ENCODE measurements around the gene RNU1-4. TPM values are rescaled to one million over a fixed set of nuclear protein-coding genes. Genes with fewer than 3 reads are reported as not detected.
"Not testable (repeated sequence)": the region's sequence is repeated elsewhere in the genome, so short reads cannot be mapped to it uniquely, and the experiment has no call there.

Gene RNU1-4
- total RNA-seq, 2 donors from 2014 or later = under 0.01 to 15,479 TPM

DNA sequence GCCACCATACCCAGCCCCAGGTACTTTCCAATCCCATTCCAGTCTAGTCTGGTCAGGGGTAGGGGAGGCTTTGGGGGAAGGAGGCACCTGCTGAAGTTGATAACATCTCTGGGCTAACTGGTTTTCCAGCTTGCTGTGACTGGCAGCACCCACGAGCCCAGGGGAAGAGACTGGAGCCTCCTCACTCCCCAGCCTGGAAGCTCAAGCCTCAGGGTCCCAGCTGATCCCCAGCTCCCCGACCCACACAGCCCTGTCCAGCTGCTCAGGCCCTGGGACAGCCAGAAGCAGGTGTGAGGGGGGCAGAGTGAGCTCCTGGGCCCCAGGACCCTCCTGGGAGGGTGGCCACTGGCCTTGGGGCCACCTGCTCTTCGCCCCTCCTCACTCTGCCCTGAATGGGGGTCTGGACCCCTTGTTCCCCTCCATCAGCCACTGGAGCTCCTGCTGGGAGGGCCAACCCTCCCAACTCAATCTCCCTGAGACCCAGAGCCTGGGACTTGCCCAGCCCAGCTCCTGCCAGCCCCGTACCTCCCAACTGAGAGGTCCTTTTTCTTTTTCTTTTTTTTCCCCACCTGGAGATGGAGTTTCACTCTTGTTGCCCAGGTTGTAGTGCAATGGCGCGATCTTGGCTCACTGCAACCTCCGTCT is 23.5 kb upstream of the RNU1-4 start:
- no peak overlapping the region for H3K4me3 ChIP-seq
- peak; percentile 7 for ATAC-seq
- WGBS, 2 donors = 82 to 86% methylated on average over 7 of the region's 7 CpGs
- H3K27ac ChIP-seq = no peak overlapping the region
- peak in 3 of 4 donors; percentile 9 to 36 (median 20) for DNase-seq
- peaks cover 4% of the 10 kb centered on the region for H3K4me1 ChIP-seq
- no peaks in the 10 kb centered on the region for H3K9me3 ChIP-seq
- TF ChIP-seq, protein P1, sequence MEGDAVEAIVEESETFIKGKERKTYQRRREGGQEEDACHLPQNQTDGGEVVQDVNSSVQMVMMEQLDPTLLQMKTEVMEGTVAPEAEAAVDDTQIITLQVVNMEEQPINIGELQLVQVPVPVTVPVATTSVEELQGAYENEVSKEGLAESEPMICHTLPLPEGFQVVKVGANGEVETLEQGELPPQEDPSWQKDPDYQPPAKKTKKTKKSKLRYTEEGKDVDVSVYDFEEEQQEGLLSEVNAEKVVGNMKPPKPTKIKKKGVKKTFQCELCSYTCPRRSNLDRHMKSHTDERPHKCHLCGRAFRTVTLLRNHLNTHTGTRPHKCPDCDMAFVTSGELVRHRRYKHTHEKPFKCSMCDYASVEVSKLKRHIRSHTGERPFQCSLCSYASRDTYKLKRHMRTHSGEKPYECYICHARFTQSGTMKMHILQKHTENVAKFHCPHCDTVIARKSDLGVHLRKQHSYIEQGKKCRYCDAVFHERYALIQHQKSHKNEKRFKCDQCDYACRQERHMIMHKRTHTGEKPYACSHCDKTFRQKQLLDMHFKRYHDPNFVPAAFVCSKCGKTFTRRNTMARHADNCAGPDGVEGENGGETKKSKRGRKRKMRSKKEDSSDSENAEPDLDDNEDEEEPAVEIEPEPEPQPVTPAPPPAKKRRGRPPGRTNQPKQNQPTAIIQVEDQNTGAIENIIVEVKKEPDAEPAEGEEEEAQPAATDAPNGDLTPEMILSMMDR (IDR thresholded peaks at IDR 0.05) = no peak
- no peak for TF ChIP-seq POLR2A (IDR thresholded peaks at IDR 0.05)
- no peaks in the 10 kb centered on the region for H3K36me3 ChIP-seq (replicated peaks in 1 of 2; ENCODE audit: insufficient read depth in 1 of 2, low read depth in 2 of 2)
- H3K27me3 ChIP-seq = no peaks in the 10 kb centered on the region
- intact Hi-C loops (cut with DNase I) = no loop called here

DNA sequence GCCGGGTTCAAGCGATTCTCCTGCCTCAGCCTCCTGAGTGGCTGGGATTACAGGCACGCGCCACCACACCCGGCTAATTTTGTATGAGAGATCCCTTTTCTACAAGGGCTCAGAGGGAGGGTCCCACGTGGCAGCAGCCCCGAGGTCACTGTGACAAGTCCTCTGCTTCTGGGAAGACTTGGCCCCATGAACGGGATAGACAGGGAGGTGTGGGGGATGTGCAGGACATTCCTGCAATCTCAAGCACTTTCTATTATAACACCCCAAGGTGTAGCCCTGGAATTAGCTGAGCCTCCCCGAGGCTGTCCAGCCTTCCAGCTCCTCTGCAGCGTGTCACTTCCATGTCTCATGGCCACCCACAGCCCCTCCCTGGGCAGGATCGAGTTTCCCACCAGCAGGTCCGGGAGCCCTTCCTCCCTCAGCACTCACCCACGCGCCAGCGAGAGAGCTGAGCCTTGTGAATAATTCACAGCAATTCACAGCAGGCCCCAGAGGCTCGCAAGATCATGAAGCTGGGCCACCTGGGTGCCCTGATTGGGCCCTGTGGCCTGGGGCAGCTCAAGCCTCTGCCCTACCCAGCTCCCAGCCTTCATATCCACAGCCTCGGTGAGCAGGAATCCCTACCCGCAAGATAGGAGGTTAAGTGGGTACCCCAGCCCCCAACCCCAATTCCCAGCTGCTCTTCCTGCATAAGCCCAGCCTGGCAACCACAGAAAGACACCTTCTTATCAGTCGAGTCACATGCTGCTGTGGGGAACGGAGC is 22.8 kb upstream of the RNU1-4 start:
- ATAC-seq = peak; percentile 19
- H3K36me3 ChIP-seq (replicated peaks in 1 of 2; ENCODE audit: insufficient read depth in 1 of 2, low read depth in 2 of 2) = no peaks in the 10 kb centered on the region
- peak overlapping the region in 1 of 4 donors; percentile 31 for H3K27ac ChIP-seq
- H3K9me3 ChIP-seq = no peaks in the 10 kb centered on the region
- peaks cover 4% of the 10 kb centered on the region for H3K4me1 ChIP-seq
- DNase-seq = peak in 3 of 4 donors; percentile 16 to 52 (median 37)
- intact Hi-C loops (cut with DNase I) = no loop called here
- TF ChIP-seq POLR2A (IDR thresholded peaks at IDR 0.05) = no peak
- TF ChIP-seq, protein P1 (IDR thresholded peaks at IDR 0.05) = no peak
- no peak overlapping the region for H3K4me3 ChIP-seq
- H3K27me3 ChIP-seq = no peaks in the 10 kb centered on the region
- 62 to 71% methylated on average over 19 to 20 of the region's 20 CpGs for WGBS, 2 donors

DNA sequence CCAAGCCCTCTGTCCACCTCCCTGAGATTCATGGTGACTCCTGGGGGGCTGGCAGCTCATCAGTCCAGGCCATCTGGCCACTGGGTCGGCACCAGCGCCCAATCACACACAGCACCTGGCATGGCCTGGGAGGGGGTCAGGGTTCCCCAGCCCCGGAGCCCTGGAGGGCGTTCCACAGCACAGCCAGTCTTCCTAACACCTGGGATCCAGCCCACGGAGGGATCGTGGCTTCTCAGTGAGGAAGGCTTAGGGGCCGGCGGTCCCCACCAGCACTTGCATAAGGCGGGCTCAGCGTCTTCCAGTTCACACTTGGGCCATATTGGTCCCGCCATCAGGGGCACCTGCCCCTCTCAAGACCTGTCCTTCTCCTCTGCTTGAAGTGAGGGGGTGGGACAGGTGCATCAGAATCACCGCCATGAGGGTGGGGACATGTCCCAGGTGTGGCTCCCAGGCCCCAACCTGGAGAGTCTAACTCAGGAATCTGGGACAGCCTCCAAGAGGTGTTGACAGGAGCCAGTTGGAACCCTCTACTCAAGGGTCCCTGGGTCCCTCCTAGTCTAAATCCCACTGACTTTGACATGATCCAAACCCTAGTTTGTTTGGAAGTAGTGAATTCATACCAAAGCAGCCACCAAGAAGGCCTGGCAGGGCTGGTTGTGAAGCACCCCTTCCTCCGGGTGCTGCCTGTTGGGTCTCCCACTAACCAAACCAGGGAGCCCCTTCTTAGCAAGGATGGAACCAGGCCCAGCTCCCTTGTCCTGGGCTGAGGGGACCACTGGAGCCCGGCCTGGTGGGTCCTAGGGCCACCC is 22.0 kb upstream of the RNU1-4 start:
- intact Hi-C loops (cut with DNase I); H3K4me3 ChIP-seq; H3K9me3 ChIP-seq; H3K27me3 ChIP-seq; H3K27ac ChIP-seq; H3K36me3 ChIP-seq (replicated peaks in 1 of 2; ENCODE audit: insufficient read depth in 1 of 2, low read depth in 2 of 2); H3K4me1 ChIP-seq: not testable (repeated sequence)
- peak in 2 of 4 donors; percentile 5 to 18 for DNase-seq
- peak; percentile 3 for ATAC-seq
- WGBS, 2 donors = 90% methylated on average over 14 of the region's 14 CpGs

DNA sequence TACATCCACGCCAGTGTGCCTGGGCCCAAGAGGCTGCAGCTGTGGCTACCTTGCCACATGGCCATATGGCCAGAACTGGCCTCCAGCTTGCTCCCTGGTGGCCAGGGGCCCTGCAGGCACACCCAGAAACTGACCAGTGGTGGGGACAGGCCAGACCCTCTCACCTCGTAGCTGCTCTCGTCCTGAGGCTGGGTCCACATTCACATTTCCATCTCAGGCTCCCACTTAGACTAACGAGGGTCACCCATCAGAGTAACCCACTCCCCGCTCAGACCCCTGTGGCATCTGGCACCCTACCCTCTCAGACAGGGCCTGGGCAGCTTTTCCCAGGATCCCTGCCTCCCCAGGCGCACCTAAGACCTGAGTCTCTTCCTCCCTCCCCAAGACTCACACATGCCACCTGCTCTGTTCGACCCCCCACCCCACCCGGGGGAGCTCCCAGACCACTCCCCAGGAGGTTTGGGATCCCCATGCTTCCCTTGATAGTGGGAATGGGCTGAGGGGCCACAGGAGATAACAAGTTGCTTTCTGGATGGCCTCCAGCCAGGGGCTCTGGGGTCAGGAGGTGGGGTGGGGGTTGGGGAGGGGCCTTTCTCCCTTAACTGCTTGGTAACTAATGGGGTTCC is 21.3 kb upstream of the RNU1-4 start:
- Histone ChIP-seq H3K4me3 (no peak overlapping the region), H3K27me3 (no peaks in the 10 kb centered on the region), H3K9me3 (no peaks in the 10 kb centered on the region), H3K36me3 (replicated peaks in 1 of 2; ENCODE audit: insufficient read depth in 1 of 2, low read depth in 2 of 2) (no peaks in the 10 kb centered on the region), H3K27ac (no peak overlapping the region), H3K4me1 (peaks cover 4% of the 10 kb centered on the region)
- TF ChIP-seq, protein P1 (IDR thresholded peaks at IDR 0.05) = no peak
- TF ChIP-seq POLR2A (IDR thresholded peaks at IDR 0.05) = no peak
- WGBS, 2 donors = 86 to 89% methylated on average over 8 of the region's 8 CpGs
- DNase-seq (peak in 2 of 4 donors; percentile 3 to 11), ATAC-seq (no peak)
- intact Hi-C loops (cut with DNase I) = no loop called here

All from body of pancreas (tissue), 4 donors.